HG02884 (cell line): ENCODE data around the gene PPARGC1A.

Experiments
- ATAC-seq: cut with Tn5 transposase; IDR thresholded peaks from one replicate; pipeline ENCODE4 v1.9.1; 2021; ENCODE audit warnings: mild to moderate bottlenecking, moderate library complexity; ENCODE audit not compliant: unreplicated experiment

PPARGC1A gene

DNA sequence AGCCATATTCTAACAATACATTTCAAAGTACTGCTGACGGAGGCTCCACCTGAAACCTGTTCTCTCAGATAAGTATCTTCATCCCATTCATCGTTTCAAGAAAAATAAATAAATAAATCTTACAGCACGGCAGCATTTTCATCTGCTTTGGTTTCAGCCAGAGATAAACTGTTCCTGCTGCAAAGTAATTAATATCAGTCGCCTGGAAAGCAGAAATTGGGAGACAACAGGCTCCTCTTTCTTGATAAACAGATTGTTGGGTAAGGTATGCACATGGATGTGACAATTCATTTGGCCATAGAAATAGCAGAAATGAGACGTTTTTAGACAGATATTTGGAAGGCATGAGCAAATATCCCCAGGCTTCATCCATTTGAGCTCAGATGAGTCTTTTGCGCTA, 110.4 kb downstream of the PPARGC1A start:
- ATAC-seq, result no peak

DNA sequence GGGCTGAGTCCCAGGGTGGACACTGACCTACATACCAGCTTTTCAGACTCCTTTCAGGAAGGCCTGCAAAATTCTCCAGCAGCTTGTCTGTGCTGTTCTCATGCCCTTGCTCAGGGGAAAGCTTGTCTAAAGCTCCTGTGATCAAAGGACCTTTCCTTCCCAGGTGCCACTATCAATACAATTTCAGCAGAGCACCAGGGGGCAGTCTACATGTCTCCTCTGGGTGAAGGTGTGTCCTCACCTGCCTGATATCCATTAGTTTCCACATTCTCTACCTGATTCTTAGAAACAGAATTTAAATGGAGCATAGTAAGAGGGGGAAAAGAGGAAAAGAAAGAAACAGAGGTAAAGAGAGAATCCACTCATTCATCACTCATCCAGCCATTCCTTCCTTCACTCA, 114.2 kb downstream of the PPARGC1A start:
- ATAC-seq, result no peak

DNA sequence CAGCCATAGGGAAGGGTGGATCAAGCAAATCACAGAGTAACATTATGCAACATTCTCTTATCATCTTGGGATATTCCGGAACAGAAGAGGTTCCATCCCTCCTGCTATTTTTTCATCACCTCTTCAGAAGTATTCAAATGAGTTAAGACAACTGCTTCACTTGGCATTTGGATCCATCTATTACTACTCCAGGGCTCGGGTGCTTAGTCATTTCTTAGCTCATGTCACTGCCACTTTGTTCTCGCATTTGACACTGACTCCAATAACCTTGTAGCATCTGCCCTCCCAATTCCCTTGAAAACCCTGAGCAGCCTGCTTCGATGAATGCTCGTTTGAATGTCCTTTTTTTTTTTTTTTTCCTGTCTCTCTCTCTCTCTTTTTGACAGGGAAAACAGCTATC, 114.9 kb downstream of the PPARGC1A start:
- no peak for ATAC-seq

DNA sequence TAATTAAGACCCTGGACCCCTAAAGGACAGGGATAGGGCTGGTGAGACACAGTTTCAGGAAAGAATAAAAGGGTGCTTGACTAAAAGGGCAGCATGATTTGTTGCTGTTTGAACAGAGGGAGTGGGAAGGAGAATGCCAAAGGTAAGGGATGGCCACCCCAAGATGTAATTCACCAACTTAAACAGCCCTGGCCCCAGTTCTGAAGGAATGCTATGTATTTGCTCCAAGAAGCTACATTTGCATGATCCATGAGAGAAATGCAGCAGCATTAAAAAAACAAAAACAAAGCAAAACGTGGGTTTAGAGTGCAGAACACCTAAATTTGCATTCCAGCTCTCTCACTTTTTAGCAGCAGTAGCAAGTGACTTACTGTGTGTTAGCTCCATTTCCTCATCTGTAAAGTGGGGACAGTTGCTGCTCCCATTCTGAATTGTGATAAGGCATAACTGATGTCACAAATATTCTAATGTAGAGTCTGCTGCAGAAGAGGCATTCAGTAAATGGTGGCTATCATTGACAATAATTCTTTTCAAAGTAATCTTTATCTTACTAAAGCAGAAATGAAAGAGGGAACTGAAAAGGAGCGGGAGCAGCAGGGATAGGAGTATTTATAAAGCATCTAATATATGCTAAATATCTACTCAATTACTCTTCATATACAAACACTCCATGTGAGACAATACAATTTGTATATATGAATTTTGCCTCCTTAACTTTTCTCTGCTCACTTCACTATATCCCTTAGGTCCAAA, 115.8 kb downstream of the PPARGC1A start:
- no peak for ATAC-seq

DNA sequence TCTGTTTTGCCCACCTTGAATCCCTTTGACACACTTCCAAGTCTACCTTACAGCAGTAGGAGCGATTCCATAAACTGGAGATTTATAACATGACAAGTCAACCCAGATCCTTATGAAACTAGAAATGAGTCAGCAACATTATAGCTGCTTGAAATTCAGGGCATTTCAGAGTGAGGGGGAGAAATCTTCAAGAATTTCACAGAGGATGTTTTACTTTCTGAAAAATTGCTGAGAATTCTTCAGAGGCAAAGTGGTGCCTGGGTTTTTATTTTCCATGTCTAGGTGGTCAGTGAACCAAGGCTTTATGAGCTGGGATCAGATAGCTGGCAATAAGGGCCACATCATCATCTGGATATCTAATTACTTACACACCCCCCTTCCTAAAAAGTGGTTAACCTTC, 119.8 kb downstream of the PPARGC1A start:
- no peak for ATAC-seq

DNA sequence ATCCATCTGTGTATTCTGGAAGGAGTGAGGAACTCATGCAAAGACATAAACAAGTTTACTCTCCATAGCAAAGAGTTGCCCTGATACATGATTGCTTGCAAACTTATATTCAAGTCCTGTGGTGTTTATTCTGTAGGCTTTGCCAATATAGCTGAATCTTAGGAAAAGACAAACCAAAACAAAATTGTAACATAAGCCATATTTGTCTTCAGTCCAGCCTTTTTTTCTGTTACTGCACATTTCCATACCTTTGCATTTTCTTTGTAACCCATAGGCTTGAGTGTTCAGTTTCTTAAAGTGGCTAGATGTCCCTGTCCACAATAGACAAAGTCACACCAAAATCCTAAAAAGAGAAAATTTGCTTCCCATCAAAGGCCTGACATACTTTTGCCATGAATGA, 120.4 kb downstream of the PPARGC1A start:
- ATAC-seq, result no peak

DNA sequence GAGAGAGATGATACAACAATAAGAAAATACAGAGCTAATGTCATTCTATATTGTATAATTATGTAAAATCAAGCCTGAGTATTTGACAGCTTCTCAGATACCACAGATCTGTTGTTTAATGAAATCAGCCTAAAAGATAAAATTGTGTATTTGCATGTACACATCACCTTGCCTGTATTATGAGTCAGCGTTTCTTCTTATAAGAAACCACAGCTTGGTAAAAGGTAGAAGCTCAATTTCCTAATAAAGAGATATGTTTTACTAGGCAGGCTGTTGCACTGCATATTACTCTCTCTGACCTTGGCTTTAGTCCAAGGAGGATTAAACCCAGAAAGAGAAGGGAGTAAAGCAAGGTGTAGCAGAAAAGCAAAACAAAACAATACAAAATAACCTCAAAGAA, 121.3 kb downstream of the PPARGC1A start:
- no peak for ATAC-seq

DNA sequence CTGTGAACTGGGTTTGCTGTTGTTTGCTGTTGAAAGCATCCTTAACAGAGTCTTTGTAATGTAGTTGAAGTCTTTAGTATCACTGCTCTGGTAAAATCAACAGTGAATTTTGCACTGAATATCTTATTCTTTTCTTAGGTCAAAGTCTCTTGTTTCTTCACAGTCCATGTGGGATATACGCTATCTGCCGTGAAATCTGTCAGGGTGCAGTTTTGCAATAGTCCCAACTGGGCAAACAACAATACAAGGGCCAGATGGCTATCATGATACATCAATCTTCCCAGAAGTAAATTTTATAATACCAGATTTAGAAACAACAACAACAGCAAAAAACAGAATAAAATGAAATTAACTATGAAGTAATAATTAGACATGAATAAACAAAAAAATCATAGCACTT, 123.5 kb downstream of the PPARGC1A start:
- no peak for ATAC-seq

DNA sequence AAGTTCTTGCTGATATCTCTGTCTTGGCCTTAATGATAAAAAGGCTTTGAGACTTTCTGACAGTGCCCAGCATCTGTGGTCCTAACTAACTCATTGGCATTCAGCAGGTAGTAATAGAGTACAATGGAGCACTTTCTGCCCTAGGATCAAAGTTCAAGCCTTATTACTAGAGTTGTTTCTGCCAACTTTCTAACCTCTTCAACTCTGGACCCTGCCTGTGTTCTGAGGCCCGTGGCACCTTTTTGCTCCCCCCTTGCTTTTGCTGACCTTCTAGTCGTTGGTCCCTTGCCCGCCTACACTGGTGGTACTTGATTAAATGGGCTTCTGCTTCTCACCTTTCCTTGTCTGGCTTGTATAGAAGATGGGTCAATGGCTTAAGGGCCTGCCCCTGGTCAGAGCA, 126.3 kb downstream of the PPARGC1A start:
- ATAC-seq, result no peak

DNA sequence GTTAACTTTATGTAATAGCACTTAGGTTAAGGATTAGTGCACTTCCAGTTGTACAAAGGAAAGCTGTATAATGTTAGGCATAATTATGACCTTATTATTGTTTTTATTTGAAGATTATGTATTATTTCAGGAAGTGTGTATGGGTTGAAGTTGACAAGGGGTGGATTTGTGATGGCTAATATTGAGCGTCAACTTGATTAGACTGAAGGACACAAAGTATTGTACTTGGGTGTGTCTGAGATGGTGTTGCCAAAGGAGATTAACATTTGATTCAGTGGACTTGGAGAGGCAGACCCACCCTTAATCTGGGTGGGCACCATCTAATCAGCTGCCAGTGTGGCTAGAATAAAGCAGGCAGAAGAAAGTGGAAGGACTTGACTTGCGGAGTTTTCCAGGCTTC, 127.3 kb downstream of the PPARGC1A start:
- ATAC-seq, result no peak

DNA sequence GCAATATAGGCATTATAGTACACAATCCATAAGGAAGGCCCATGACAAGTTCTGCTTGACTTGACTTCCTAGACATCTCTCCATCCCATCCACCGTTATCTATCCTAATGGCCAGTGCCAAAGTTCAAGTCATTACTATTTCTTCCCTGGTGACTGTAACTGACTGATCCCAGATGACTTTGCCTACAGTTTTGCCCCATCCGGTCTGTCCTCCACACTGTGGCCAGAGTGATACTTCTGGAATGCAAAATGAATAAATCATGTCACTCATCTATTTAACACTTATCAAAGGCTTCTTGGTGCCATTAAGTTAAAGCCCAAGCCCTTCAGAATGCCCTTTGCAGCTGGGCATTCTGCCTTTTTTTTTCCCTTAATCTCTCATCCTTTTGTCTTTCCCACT, 130.8 kb downstream of the PPARGC1A start:
- no peak for ATAC-seq

DNA sequence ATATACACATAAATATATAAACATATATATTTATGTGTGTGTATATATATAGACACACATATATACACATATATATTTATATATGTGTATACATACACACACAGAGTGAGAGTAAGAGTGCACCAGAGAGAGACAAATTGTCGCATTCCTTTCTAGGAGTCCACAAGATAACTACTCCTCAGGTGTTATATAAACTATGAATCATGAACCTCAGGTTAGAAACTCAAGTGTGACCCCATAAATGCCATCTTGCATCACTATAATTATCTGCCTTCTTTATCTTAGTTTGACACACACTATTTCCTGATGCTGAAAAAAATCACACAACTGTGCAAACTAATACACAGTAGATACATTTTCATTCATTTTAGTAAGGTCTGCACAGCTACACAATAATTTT, 135.2 kb downstream of the PPARGC1A start:
- ATAC-seq, result no peak

DNA sequence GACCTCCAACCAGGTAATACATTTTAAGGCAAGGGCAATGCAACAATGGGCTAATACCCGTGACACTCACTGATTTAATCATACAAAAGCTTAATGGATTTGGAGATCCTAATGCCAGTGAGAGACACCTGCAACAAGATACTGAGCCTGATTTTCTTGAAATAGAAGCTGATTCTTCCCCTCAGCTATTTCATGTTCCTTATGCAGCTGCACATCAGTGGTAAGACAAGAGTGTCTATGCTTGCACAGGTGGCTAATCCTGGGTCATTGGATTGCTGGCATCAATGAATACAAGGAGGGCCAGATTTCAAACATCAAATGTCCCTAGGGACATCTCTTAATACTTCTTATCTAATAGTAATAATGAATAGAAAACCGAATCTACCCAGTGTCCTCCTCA, 139.7 kb downstream of the PPARGC1A start:
- ATAC-seq, result no peak

DNA sequence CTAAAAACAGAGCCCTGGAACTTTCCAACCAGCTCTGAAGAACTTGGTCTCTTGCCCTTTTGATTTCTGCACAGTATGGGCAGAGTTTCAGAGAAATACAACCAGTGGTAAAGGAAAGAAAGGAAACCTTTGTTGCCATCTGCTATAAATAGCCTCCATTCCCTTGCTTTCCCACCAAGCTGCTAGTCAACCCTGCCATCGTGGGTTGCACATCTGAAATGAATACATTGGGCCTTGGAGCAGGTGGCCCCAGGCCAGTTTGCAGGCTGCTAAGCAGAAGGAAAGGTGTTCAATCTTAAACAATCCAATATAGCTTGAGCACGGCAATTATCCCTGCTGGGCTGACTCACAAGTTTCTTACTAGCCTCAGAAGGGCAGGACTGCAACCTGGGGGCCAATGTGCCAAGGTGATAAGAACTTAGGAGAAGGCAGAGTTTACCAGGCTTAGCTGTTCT, 142.5 kb downstream of the PPARGC1A start:
- ATAC-seq, result no peak

DNA sequence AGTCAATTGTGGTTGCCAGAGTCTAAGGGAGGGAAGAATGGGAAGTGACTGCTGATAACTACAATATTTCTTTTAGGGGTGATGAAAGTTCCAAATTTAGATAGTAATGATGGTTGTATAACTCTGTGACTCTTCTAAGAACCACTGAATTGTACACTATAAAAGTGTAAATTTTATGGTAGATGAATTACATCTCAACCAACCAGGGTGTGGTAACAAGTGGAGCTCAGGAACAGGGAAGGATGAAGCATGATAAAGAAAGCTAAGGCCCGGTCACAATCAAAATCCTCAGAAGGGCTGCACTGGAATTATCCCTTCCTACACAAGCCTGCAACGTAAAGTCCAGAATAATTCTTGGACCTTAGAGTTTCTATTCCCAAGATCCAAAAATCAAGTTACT, 143.2 kb downstream of the PPARGC1A start:
- ATAC-seq, result no peak

DNA sequence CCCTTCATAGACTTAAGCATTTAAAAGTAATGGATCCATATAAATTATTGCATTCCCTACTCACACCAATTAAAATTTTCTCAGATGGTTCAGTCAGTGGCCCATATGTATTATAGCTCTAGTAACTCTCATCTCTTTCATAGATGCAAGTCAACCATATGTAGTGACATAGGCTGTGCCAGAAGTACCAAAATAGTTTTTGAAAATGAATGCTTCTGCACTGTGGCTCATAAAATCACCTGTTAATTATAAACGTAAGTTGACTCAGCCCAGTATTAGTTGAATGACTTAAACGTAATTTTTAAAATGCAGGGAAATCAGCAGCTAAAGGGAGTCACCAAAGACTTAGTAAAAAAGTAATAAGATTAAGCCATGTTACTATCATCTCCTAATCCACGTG, 143.8 kb downstream of the PPARGC1A start:
- no peak for ATAC-seq

DNA sequence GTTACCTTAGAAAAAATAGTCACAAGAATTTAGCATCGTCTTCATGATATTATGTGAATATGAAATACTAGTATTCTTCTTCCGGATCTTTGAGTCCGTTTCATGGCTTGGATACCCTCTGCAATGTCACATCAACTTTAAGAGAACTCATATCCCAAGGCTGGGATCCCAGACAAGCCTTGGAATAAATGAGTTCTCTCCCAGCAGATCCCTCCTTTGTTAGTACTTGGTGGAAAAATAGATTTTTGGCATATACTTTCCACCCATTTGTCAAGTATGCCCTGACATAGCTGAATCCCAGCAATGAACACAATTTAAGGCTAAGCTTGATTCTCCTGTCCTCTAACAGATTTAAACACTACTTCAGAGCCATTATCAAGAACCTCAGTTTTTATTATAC, 144.5 kb downstream of the PPARGC1A start:
- no peak for ATAC-seq
